ENCODE data around the gene POLG2.
"Not testable (repeated sequence)": the region's sequence is repeated elsewhere in the genome, so short reads cannot be mapped to it uniquely, and the experiment has no call there.

The POLG2 gene

DNA sequence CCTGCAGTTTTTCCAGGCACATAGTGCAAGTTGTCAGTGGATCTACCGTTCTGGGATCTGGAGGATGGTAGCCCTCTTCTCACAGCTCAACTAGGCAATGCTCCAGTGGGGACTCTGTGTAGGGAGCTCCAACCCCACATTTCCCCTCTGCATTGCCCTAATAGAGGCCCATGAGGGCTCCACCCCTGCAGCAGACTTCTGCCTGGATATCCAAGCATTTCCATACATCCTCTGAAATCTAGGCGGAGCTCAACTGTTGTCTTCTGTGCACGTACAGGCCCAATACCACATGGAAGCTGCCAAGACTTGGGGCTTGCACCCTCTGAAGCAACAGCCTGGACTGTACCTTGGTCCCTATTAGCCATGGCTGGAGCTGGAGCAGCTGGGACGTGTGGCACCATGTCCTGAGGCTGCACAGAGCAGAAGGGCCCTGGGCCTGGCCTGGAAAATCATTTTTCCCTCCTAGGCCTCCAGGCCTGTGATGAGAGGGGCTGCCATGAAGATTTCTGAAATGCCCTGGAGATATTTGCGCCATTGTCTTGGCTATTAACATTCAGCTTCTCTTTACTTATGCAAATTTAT, 58.8 kb downstream of the POLG2 start:
- no peak for FAIRE-seq

DNA sequence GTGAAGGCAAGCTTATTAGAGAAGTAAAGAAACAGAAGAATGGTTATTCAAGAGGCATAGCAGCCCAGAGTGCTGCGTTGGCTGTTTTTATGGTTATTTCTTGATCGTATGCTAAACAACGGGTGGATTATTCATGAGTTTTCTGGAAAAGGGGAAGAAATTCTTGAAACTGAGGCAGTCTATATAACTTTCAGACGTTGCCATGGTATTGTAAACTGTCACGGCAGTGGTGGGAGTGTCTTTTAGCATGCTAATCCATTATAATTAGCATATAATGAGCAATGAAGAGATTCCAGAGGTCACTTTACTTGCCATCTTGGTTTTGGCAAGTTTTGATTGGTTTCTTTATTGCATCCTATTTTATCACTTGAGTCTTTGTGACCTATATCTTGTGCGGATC, 65.3 kb downstream of the POLG2 start:
- no peak for FAIRE-seq

DNA sequence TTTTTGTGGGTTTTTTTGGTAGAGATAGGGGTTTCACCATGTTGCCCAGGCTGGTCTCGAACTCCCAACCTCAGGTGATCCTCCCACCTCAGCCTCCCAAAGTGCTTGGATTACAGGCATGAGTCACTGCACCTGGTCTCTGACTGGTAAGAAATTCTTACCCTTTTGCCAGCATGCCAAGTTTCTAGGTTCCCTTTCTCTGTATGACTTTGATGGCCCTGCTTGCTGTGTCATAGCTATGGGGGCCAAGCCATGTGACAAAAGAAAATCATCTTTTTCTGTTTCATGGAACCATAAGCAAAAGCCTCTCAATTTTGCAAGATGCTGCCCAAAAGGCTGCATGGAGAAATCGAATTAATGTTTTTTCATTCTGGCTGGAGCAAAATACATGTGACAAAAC, 66.8 kb downstream of the POLG2 start:
- FAIRE-seq: not testable (repeated sequence)

DNA sequence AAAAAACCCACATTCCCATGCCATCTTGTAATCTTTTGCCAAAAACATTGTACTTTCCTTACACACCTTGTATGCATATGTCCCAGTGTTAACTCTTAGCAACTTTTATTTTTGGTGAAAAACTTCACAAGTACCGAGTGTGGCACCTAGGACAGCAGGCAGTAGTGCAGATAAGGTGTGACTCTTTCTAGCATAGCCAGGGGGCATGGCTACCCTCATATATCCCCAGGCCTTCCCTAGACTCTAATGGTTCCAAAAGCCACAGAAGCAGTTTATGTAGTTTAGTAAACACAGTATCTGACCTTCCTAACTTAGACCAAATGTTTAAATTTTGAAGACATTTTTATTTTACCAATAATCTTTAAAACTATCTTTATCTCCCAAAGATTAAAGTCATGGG, 68.4 kb downstream of the POLG2 start:
- FAIRE-seq: no peak

All from islet of Langerhans (tissue), 1 donor.